IMR-90 (cell line): ENCODE results near the gene E4F1. TPM values are rescaled to one million over a fixed set of nuclear protein-coding genes. Genes with fewer than 3 reads are reported as not detected.

Experiments used
- ATAC-seq: fragments of 200-7000 bp; cut with Tn5 transposase; 2 replicates; pipeline ENCODE4 v1.9.1; 2020; ENCODE audit warnings: low read depth, mild to moderate bottlenecking, moderate library complexity
- BruUV-seq: library from RNA; stranded (reverse); fragments of 400-500 nt; replicated peaks from 2 replicates; lab custom pipeline; 2021; lab: Mats Ljungman, UMichigan
- CTCF ChIA-PET: fragments of 300-600 bp; formaldehyde crosslinking; extraction: SDS; loops from one replicate; lab custom pipeline; 2021; ENCODE audit warnings: antibody characterized with exemption; lab: Yijun Ruan, JAX
- POLR2A ChIA-PET: fragments of 300-600 bp; sonication (Branson Sonifier 250); formaldehyde crosslinking; loops from one replicate; lab custom pipeline; 2022; ENCODE audit warnings: antibody characterized with exemption; ENCODE audit not compliant: unreplicated experiment; lab: Charles Lee
- DNase-seq: peaks from one replicate; pipeline ENCODE4 v3.0.0; 2013
- H2AFZ ChIP-seq: replicated peaks from 2 replicates; pipeline ENCODE3; 2013; ENCODE audit warnings: low read length, mild to moderate bottlenecking; ENCODE audit not compliant: poor library complexity
- H2AK5ac ChIP-seq: 2 replicates; pipeline ENCODE4 v1.6.1; 2013; ENCODE audit warnings: low read depth, low read length, inconsistent platforms
- H2AK9ac ChIP-seq: replicated peaks from 2 replicates; pipeline ENCODE3; 2013; ENCODE audit warnings: mild to moderate bottlenecking, low read depth, low read length, moderate library complexity; ENCODE audit not compliant: poor library complexity
- H2BK120ac ChIP-seq: 2 replicates; pipeline ENCODE4 v1.6.1; 2013; ENCODE audit warnings: low read depth, low read length, inconsistent platforms
- H2BK15ac ChIP-seq: 3 replicates; pipeline ENCODE4 v1.6.1; 2013; ENCODE audit warnings: low read depth, low read length, inconsistent platforms
- H2BK20ac ChIP-seq: 2 replicates; pipeline ENCODE4 v1.6.1; 2013; ENCODE audit warnings: low read depth, mild to moderate bottlenecking, inconsistent platforms, low read length, moderate library complexity
- H2BK5ac ChIP-seq: 2 replicates; pipeline ENCODE4 v1.6.1; 2013; ENCODE audit warnings: mild to moderate bottlenecking, low read depth, low read length, inconsistent platforms; ENCODE audit not compliant: poor library complexity, severe bottlenecking
- H3K14ac ChIP-seq: replicated peaks from 2 replicates; pipeline ENCODE4 v1.6.1; 2013; ENCODE audit warnings: low read depth, low read length, inconsistent platforms
- H3K18ac ChIP-seq: 2 replicates; pipeline ENCODE4 v1.6.1; 2013; ENCODE audit warnings: low read depth, low read length, control low read depth
- H3K23ac ChIP-seq: 2 replicates; pipeline ENCODE4 v1.6.1; 2013; ENCODE audit warnings: low read depth, low read length, inconsistent platforms
- H3K27ac ChIP-seq: 2 replicates; pipeline ENCODE4 v1.5.1; 2013; ENCODE audit warnings: mild to moderate bottlenecking, control low read depth, low read length; ENCODE audit not compliant: insufficient read depth
- H3K27me3 ChIP-seq: 2 replicates; pipeline ENCODE4 v1.6.1; 2013; ENCODE audit warnings: low read length; ENCODE audit not compliant: control insufficient read depth, insufficient read depth
- H3K36me3 ChIP-seq: 2 replicates; pipeline ENCODE4 v1.6.1; 2013; ENCODE audit warnings: low read length, mixed read lengths; ENCODE audit not compliant: control insufficient read depth, insufficient read depth
- H3K4ac ChIP-seq: 2 replicates; pipeline ENCODE4 v1.6.1; 2013; ENCODE audit warnings: low read depth, low read length, inconsistent platforms
- H3K4me1 ChIP-seq: 2 replicates; pipeline ENCODE4 v1.6.1; 2013; ENCODE audit warnings: low read length, mixed read lengths; ENCODE audit not compliant: control insufficient read depth, insufficient read depth
- H3K4me2 ChIP-seq: 2 replicates; pipeline ENCODE4 v1.6.1; 2013; ENCODE audit warnings: low read depth, mild to moderate bottlenecking, control low read depth, low read length, moderate library complexity
- H3K4me3 ChIP-seq: 2 replicates; pipeline ENCODE4 v1.5.1; 2013; ENCODE audit warnings: low read depth, mild to moderate bottlenecking, control low read depth, low read length, moderate library complexity; ENCODE audit not compliant: insufficient read depth
- H3K56ac ChIP-seq: 2 replicates; pipeline ENCODE4 v1.6.1; 2013; ENCODE audit warnings: low read length, inconsistent platforms; ENCODE audit not compliant: insufficient read depth; ENCODE audit errors: extremely low read depth
- H3K79me1 ChIP-seq, 2 experiments: 2 replicates each; pipeline ENCODE4 v1.6.1; 2013; ENCODE audit warnings: low read length in 2 of 2, inconsistent platforms in 1 of 2, low read depth in 1 of 2
- H3K9ac ChIP-seq: 2 replicates; pipeline ENCODE4 v1.6.1; 2013; ENCODE audit warnings: low read depth, low read length, control low read depth
- H3K9me1 ChIP-seq: 2 replicates; pipeline ENCODE4 v1.6.1; 2013; ENCODE audit warnings: low read length, inconsistent platforms; ENCODE audit not compliant: insufficient read depth
- H3K9me3 ChIP-seq: 2 replicates; pipeline ENCODE4 v1.6.1; 2013; ENCODE audit warnings: low read length; ENCODE audit not compliant: control insufficient read depth, insufficient read depth
- H4K20me1 ChIP-seq: 2 replicates; pipeline ENCODE4 v1.6.1; 2013; ENCODE audit warnings: low read length, inconsistent platforms; ENCODE audit not compliant: insufficient read depth
- H4K5ac ChIP-seq: 2 replicates; pipeline ENCODE4 v1.6.1; 2013; ENCODE audit warnings: mild to moderate bottlenecking, low read depth, low read length, control low read depth
- H4K8ac ChIP-seq, 2 experiments: 2 replicates each; pipeline ENCODE4 v1.6.1; 2013; ENCODE audit warnings: low read depth in 2 of 2, low read length in 2 of 2, control low read depth in 1 of 2, inconsistent platforms in 1 of 2
- H4K91ac ChIP-seq: 2 replicates; pipeline ENCODE4 v1.6.1; 2013; ENCODE audit warnings: low read depth, low read length, inconsistent platforms; ENCODE audit not compliant: insufficient read depth
- BHLHE40 ChIP-seq: fragments of 150-350 bp; IDR thresholded peaks from 2 replicates; pipeline ENCODE4 v1.6.1; 2016; ENCODE audit warnings: mild to moderate bottlenecking, low read depth, low read length
- CEBPB ChIP-seq: IDR thresholded peaks from 2 replicates; pipeline ENCODE4 v1.6.1; 2012; ENCODE audit warnings: low read depth, low read length, improper control_type of control experiment
- CHD1 ChIP-seq: IDR thresholded peaks from 2 replicates; pipeline ENCODE4 v1.6.1; 2012; ENCODE audit warnings: low read depth, low read length, improper control_type of control experiment
- FOS ChIP-seq: fragments of 150-350 bp; IDR thresholded peaks from 2 replicates; pipeline ENCODE4 v1.6.1; 2016; ENCODE audit warnings: low read depth, low read length
- MXI1 ChIP-seq: IDR thresholded peaks from 2 replicates; pipeline ENCODE4 v1.6.1; 2012; ENCODE audit warnings: low read depth, mild to moderate bottlenecking, low read length, moderate library complexity, borderline replicate concordance
- NFE2L2 ChIP-seq: fragments of 150-350 bp; IDR thresholded peaks from 2 replicates; pipeline ENCODE4 v1.6.1; 2016; ENCODE audit warnings: low read depth, mild to moderate bottlenecking, low read length
- RCOR1 ChIP-seq: IDR thresholded peaks from 2 replicates; pipeline ENCODE4 v1.6.1; 2012; ENCODE audit warnings: mild to moderate bottlenecking, low read length, improper control_type of control experiment; ENCODE audit not compliant: insufficient replicate concordance
- USF2 ChIP-seq: fragments of 150-350 bp; IDR thresholded peaks from 2 replicates; pipeline ENCODE4 v1.6.1; 2017; ENCODE audit warnings: mild to moderate bottlenecking, antibody characterized with exemption, low read length, low read depth
- WGBS, 2 experiments: methylation state at CpG; one replicate each; pipeline versions ENCODE4 v1.1.5 to v1.1.7; 2013; ENCODE audit warnings: missing lambda C conversion rate in 2 of 2; ENCODE audit not compliant: insufficient read length in 1 of 2; ENCODE audit errors: extremely low coverage in 2 of 2; 5-methylcytosine and 5-hydroxymethylcytosine counted together
- dilution Hi-C: fragments of 300-500 bp; cut with HindIII; formaldehyde crosslinking; loops from one replicate; pipeline ENCODE4 v1.14.3; 2018; ENCODE audit warnings: low sequenced_read_pairs; ENCODE audit not compliant: unreplicated experiment
- in situ Hi-C: fragments of 300-500 bp; cut with MboI; formaldehyde crosslinking; loops from 3 replicates; pipeline ENCODE4 v1.14.3; 2019; ENCODE audit warnings: low sequenced_read_pairs, inconsistent platforms, mixed read lengths
- intact Hi-C: fragments of 100-400 bp; cut with micrococcal nuclease; formaldehyde crosslinking; loops from 2 replicates; pipeline ENCODE4 v1.10.0; 2022
- polyA plus RNA-seq, 3 experiments: library from polyadenylated mRNA; depleted of rRNA; stranded (reverse); fragments of >200 nt; gene quantifications; 2 replicates each; pipeline ENCODE4 v1.2.3, GENCODE V29; 2012; ENCODE audit warnings: low replicate concordance in 1 of 3
- total RNA-seq: library from RNA; depleted of rRNA; stranded (reverse); fragments of >200 nt; gene quantifications from 2 replicates; pipeline ENCODE4 v1.2.3, GENCODE V29; 2012

Gene E4F1
- total and polyA plus RNA-seq, 2 of the 4 experiments (the other 2 are of a cell fraction): 13.1 to 33.0 TPM

GRCh38 chr16:2232094-2232990 lies 9.0 kb downstream of the E4F1 start:
- H3K9ac ChIP-seq: no peak overlapping the region
- no peak overlapping the region for H4K91ac ChIP-seq
- H3K4me3 ChIP-seq: no peak overlapping the region
- POLR2A ChIA-PET: interaction anchor here (0.5 kb wide), 1 partner anchor 243 kb away, joined by 6 read pairs; the partner anchor contains the start of gene TBC1D24
- no peak overlapping the region for H3K4ac ChIP-seq
- no peak overlapping the region for H2AK5ac ChIP-seq
- H2AFZ ChIP-seq: no peak overlapping the region
- no peak overlapping the region for H2BK120ac ChIP-seq
- no peak for TF ChIP-seq CEBPB
- TF ChIP-seq CHD1: no peak
- TF ChIP-seq BHLHE40: no peak
- TF ChIP-seq NFE2L2: no peak
- no peak for TF ChIP-seq MXI1
- TF ChIP-seq USF2: no peak
- no peak for TF ChIP-seq RCOR1
- no peak for TF ChIP-seq FOS
- no peaks in the 10 kb centered on the region for H3K9me3 ChIP-seq
- H4K20me1 ChIP-seq: peaks cover 24% of the 10 kb centered on the region
- no TSS peak for BruUV-seq
- H4K8ac ChIP-seq: no peak overlapping the region
- H2AK9ac ChIP-seq: no peak overlapping the region
- H3K79me1 ChIP-seq: peaks cover 0 to 15% of the 10 kb centered on the region in 2 experiments; a peak in 3 of 4 replicates
- WGBS, 2 experiments: 98% methylated on average over 20 of the region's 41 CpGs; no CpG with 5 or more reads in 1 of the 2 experiments
- DNase-seq (no peak), ATAC-seq (no peak)
- H2BK5ac ChIP-seq: no peak overlapping the region
- no peak overlapping the region for H2BK20ac ChIP-seq
- H3K27me3 ChIP-seq: peaks cover 6% of the 10 kb centered on the region
- in situ Hi-C loops: no loop called here
- intact Hi-C loops: no loop called here
- no peak overlapping the region for H3K56ac ChIP-seq
- no peak overlapping the region for H3K27ac ChIP-seq
- peaks cover 5% of the 10 kb centered on the region; the same call in 1 of the 2 replicates for H3K4me1 ChIP-seq
- H3K23ac ChIP-seq: no peak overlapping the region
- H3K18ac ChIP-seq: no peak overlapping the region
- CTCF ChIA-PET: interaction anchor here (0.6 kb wide), 1 partner anchor 185 kb away, joined by 4 read pairs; no protein-coding TSS in a partner anchor
- dilution Hi-C loops: no loop called here
- no peak overlapping the region for H3K14ac ChIP-seq
- no peak overlapping the region for H4K5ac ChIP-seq
- peaks cover 60% of the 10 kb centered on the region for H3K36me3 ChIP-seq
- H3K9me1 ChIP-seq: no peaks in the 10 kb centered on the region
- no peak overlapping the region for H3K4me2 ChIP-seq
- no peak overlapping the region for H2BK15ac ChIP-seq
